Heart left ventricle (tissue), 16 donors: ENCODE measurements around the gene CLRN2. TPM values are rescaled to one million over a fixed set of nuclear protein-coding genes. Genes with fewer than 3 reads are reported as not detected.

Experiments used
- ATAC-seq, 4 donors: fragments of 200-7000 bp; cut with Tn5 transposase; one replicate each; pipeline ENCODE4 v1.9.1; 2020 to 2022; ENCODE audit warnings: moderate library complexity in 4 of 4, mild to moderate bottlenecking in 3 of 4, moderate number of reproducible peaks in 1 of 4
- DNase-seq, 5 donors: peaks; one replicate each; pipeline ENCODE4 v3.0.0-alpha.2; 2020
- H3K27ac ChIP-seq, 12 donors: fragments of 200-600 bp; sonication (generic) in 4 of 12; one replicate each; pipeline versions ENCODE4 v1.5.0 to v1.8.0; 2016 to 2022; ENCODE audit warnings: mild to moderate bottlenecking in 2 of 12
- H3K27me3 ChIP-seq, 9 donors: fragments of 200-600 bp; sonication (generic) in 2 of 9; one replicate each; pipeline versions ENCODE4 v1.5.1 to v1.8.0; 2016 to 2022; ENCODE audit warnings: mild to moderate bottlenecking in 3 of 9
- H3K36me3 ChIP-seq, 9 donors: fragments of 200-600 bp; sonication (generic) in 2 of 9; one replicate each; pipeline versions ENCODE4 v1.5.0 to v1.8.0; 2018 to 2022; ENCODE audit warnings: mild to moderate bottlenecking in 2 of 9
- H3K4me1 ChIP-seq, 12 donors: fragments of 200-600 bp; sonication (generic) in 4 of 12; one replicate each; pipeline versions ENCODE4 v1.5.0 to v1.8.0; 2016 to 2022; ENCODE audit warnings: mild to moderate bottlenecking in 3 of 12
- H3K4me3 ChIP-seq, 12 donors: fragments of 200-600 bp; sonication (generic) in 4 of 12; one replicate each; pipeline versions ENCODE4 v1.5.0 to v1.8.0; 2017 to 2022; ENCODE audit warnings: mild to moderate bottlenecking in 9 of 12, moderate library complexity in 4 of 12
- H3K9me3 ChIP-seq, 12 donors: fragments of 200-600 bp; sonication (generic) in 4 of 12; one replicate each; pipeline versions ENCODE4 v1.5.0 to v1.8.0; 2016 to 2022; ENCODE audit warnings: mild to moderate bottlenecking in 1 of 12
- POLR2A ChIP-seq, 2 donors: fragments of 450-650 bp; IDR thresholded peaks; one replicate each; pipeline ENCODE4 v1.6.1; 2017; ENCODE audit warnings: antibody characterized with exemption in 2 of 2, mild to moderate bottlenecking in 2 of 2, moderate library complexity in 2 of 2
- WGBS, 4 donors: extraction: QIAGEN DNeasy Blood & Tissue Kit in 2 of 4; methylation state at CpG; one replicate each; pipeline versions ENCODE4 v1.1.5 to v1.1.7; 2013 to 2018; 5-methylcytosine and 5-hydroxymethylcytosine counted together
- intact Hi-C, 10 donors: fragments of 100-400 bp; cut with DNase I; formaldehyde crosslinking; loops; one replicate each; pipeline versions ENCODE4 v1.11.1 to v1.14.2; 2022
- polyA plus RNA-seq, 2 donors: library from polyadenylated mRNA; stranded (reverse); fragments of 200-250 nt; gene quantifications; one replicate each; pipeline ENCODE4 v1.2.3, GENCODE V29; 2013
- total RNA-seq, 9 donors: library from RNA; depleted of rRNA in 2 of 9; stranded (reverse); fragments of >200 nt in 2 of 9; fragmentation: NEBNext Ultra II Directional in 3 of 9; extraction: Animal tissue kit (Norgen Biotek cat#: 25700) in 3 of 9; gene quantifications; one replicate each; pipeline versions ENCODE4 v1.1.0 to v1.2.4, GENCODE V29; 2016 to 2023
- TF ChIP-seq, protein P1 (sequence below), 12 donors: fragments of 200-600 bp; sonication (generic) in 4 of 12; IDR thresholded peaks; one replicate each; pipeline versions ENCODE4 v1.5.0 to v1.8.0; 2018 to 2022; ENCODE audit warnings: antibody characterized with exemption in 12 of 12, mild to moderate bottlenecking in 5 of 12
- donor health status: ischemic (EF 13 %, LVEDD 7.1; RV severe dilation, severe dysfunction).
- donor health status: healthy with polysubstance abuse.
- donor health status: DM: no; HTN: yes; CAD: no.
- donor health status: DM: no; HTN: no; CAD: no.
- donor health status: ischemic (EF 25% LVEDD 6.9; RV normal size, moderate dysfunction).
- donor health status: ischemic (EF 25% LVEDD 5.7; RV mildly dilated, moderate dysfunction).
- donor health status: healthy.
- donor health status: DM: yes; HTN: yes; CAD: no.
- donor health status: ischemic (EF 35%, LVEDD 5.7; RV mildly dilated, moderate dysfunction).
- donor health status: nonischemic (EF 11% LVEDD 7.7; RV severe dilation, severe dysfunction).
- donor health status: DM: yes; HTN: yes; CAD: no.
- donor health status: PGD.
- donor health status: ischemic (EF 29% LVEDD 5.4; RV normal size, mild dysfunction).
- donor health status: nonischemic (EF 23%, LVEDD 6.1; RV moderate dilation, normal function).

Gene CLRN2
- total and polyA plus RNA-seq, 11 donors: not detected

DNA sequence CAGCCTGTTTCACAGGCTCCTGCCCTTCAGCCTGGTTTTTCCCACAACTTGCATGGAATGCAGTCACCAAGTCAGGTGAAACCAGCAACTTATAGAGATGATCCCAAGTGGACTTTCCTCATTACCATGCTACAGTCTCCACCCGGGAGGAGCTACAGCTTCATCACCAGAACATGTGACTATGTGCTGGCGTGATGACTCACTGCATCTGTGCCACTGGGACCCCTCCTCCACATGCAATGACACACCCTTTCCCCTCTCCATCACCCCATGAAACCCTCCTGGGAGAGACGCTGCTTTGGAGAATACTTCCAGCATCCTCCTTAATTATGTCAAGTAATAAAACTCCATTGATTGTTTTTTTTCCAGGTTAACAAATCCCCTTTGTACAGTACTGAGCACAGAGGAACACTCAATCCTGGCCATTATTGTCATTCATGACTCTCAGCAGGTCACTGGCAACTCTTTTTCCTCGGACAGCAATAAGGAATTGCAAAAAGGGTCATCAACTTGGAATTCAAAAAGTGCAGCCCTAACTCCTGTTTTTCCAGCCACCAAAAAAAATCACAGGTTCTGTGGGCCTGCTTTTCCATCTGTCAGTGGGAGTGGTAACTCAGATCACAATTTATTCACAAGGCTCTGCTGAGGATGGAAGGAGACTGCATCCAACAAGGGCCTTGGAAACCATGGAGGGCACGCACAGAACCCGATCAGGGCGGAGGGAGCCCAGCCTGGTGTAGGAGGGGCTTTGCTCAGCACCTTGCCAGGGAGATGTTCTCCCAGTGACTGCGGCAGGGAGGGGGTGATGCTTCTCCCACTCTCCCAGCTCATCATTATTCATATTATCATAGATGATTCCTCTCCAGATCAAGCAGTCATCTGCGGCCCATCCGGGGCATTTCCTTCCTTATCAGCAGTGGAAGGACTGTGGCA is 20.4 kb upstream of the CLRN2 start:
- peak in 2 of 4 donors; percentile 25 to 64 for ATAC-seq
- no peaks in the 10 kb centered on the region for H3K9me3 ChIP-seq
- H3K27ac ChIP-seq: no peak overlapping the region
- intact Hi-C loops: no loop called here
- H3K36me3 ChIP-seq: peaks cover 0 to 81% (median 59%) of the 10 kb centered on the region in 9 donors
- no peak overlapping the region for H3K4me3 ChIP-seq
- H3K4me1 ChIP-seq: peaks cover 0 to 28% (median 2%) of the 10 kb centered on the region in 12 donors
- no peak for TF ChIP-seq POLR2A (IDR thresholded peaks at IDR 0.05)
- TF ChIP-seq, protein P1, sequence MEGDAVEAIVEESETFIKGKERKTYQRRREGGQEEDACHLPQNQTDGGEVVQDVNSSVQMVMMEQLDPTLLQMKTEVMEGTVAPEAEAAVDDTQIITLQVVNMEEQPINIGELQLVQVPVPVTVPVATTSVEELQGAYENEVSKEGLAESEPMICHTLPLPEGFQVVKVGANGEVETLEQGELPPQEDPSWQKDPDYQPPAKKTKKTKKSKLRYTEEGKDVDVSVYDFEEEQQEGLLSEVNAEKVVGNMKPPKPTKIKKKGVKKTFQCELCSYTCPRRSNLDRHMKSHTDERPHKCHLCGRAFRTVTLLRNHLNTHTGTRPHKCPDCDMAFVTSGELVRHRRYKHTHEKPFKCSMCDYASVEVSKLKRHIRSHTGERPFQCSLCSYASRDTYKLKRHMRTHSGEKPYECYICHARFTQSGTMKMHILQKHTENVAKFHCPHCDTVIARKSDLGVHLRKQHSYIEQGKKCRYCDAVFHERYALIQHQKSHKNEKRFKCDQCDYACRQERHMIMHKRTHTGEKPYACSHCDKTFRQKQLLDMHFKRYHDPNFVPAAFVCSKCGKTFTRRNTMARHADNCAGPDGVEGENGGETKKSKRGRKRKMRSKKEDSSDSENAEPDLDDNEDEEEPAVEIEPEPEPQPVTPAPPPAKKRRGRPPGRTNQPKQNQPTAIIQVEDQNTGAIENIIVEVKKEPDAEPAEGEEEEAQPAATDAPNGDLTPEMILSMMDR (IDR thresholded peaks at IDR 0.05): no peak
- no peaks in the 10 kb centered on the region for H3K27me3 ChIP-seq
- 79 to 81% (median 81%) methylated on average over 10 of the region's 10 CpGs for WGBS, 4 donors
- no peak for DNase-seq

DNA sequence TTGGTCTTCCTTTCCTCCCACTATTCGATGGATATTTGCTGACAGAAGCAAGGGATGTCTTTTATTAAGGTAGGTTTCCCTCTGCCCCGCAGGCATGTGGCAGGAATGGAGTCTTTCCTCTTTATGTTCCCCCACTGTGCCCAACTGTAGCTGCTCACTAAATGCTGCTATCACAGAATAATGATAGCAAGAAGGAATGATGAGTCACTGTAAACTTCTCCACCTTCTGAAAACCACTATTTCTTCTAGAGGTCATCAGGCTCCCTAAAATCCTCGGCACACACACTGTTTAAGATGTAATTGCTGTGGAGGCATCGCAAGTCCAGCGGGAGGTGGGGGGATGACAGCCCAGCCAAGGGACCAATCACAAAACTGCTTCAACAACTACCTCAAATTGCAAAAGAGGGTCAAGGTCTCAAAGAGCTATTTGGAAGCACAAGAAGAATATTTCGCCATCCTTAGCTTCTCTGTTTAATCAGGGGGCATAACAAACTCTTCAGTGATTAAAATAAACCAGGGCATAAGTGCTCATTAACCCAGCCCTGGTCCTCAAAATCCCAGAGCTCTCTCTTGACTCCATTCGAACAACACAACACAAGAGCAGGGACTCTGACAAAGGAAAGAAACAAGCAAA is 17.0 kb upstream of the CLRN2 start:
- H3K9me3 ChIP-seq: no peaks in the 10 kb centered on the region
- ATAC-seq: no peak
- peaks cover 0 to 91% (median 81%) of the 10 kb centered on the region in 9 donors for H3K36me3 ChIP-seq
- H3K4me1 ChIP-seq: peaks cover 0 to 15% (median 0%) of the 10 kb centered on the region in 12 donors
- H3K4me3 ChIP-seq: no peak overlapping the region
- DNase-seq: no peak
- 89 to 94% (median 92%) methylated on average over 7 of the region's 7 CpGs for WGBS, 4 donors
- TF ChIP-seq, protein P1 (IDR thresholded peaks at IDR 0.05): no peak
- TF ChIP-seq POLR2A (IDR thresholded peaks at IDR 0.05): no peak
- intact Hi-C loops: no loop called here
- no peaks in the 10 kb centered on the region for H3K27me3 ChIP-seq
- H3K27ac ChIP-seq: no peak overlapping the region

DNA sequence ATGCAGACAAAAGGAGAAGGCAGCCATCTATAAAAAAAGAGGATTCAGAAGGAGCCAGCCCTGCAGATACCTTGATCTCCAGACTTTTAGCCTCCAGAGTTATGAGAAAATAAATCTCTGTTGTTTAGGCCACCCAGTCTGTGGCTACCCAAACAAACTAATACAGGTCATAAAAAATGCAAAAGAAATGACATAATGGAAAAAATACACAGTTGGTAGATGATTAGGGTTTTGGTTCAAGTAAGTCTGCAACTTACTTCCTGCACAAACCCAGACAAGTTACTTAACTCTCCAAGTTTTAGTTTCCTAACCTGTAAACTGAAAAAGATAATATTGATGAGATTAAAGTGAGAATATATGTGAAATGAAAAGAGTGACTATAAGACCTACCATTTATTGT is 14.4 kb upstream of the CLRN2 start:
- TF ChIP-seq POLR2A (IDR thresholded peaks at IDR 0.05): no peak
- TF ChIP-seq, protein P1 (IDR thresholded peaks at IDR 0.05): no peak
- intact Hi-C loops: no loop called here
- no peak for DNase-seq

DNA sequence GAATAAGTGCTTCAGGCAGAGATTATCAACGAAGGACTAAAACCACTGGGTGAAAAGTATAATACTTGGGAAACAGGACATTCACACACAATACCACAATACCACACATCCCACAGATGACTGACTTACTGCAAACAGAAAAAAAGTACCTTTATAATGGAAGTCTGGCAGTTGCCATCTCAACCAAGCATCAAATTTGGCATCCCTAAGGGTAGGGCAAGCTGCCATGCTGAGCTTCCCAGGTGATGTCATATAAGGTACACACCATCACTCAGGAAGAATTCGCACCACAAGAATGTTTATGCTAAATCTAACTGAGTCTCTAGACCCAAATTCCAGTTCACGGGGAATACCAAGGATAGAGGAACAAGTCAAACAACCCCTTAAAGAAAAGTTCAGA is 12.2 kb upstream of the CLRN2 start:
- TF ChIP-seq POLR2A (IDR thresholded peaks at IDR 0.05): no peak
- TF ChIP-seq, protein P1 (IDR thresholded peaks at IDR 0.05): no peak
- Histone ChIP-seq H3K27me3 (no peaks in the 10 kb centered on the region), H3K9me3 (no peaks in the 10 kb centered on the region), H3K27ac (no peak overlapping the region), H3K36me3 (peaks cover 0 to 97% (median 85%) of the 10 kb centered on the region in 9 donors), H3K4me3 (no peak overlapping the region), H3K4me1 (no peaks in the 10 kb centered on the region)
- ATAC-seq (no peak), DNase-seq (no peak)
- intact Hi-C loops: no loop called here
- WGBS, 4 donors: 91 to 100% (median 94%) methylated on average over 3 of the region's 3 CpGs

More for the DNA sequence above, 14.4 kb upstream of the CLRN2 start:
- ATAC-seq: no peak
- Histone ChIP-seq H3K27me3 (no peaks in the 10 kb centered on the region), H3K4me3 (no peak overlapping the region), H3K9me3 (no peaks in the 10 kb centered on the region), H3K27ac (no peak overlapping the region), H3K4me1 (no peaks in the 10 kb centered on the region), H3K36me3 (peaks cover 0 to 94% (median 83%) of the 10 kb centered on the region in 9 donors)
